ENCODE results near the gene TBL3.
"Not testable (repeated sequence)": the region's sequence is repeated elsewhere in the genome, so short reads cannot be mapped to it uniquely, and the experiment has no call there.

Gene TBL3

GRCh38 chr16:2008009-2008526 is 36.2 kb downstream of the TBL3 start:
- H3K4me3 ChIP-seq (ENCODE audit: control insufficient read depth, low read depth, low read length) = peak overlapping the region; percentile 63
- no peak for TF ChIP-seq CTCF (conservative IDR thresholded peaks at IDR 0.05; ENCODE audit: control insufficient read depth, insufficient read depth, low read depth, low read length)
- DNase-seq (ENCODE audit: low read depth) = peak; percentile 89

GRCh38 chr16:2008631-2009163 is 36.8 kb downstream of the TBL3 start:
- peak overlapping the region; percentile 63 for H3K4me3 ChIP-seq (ENCODE audit: control insufficient read depth, low read depth, low read length)
- peak; percentile 55 for DNase-seq (ENCODE audit: low read depth)
- no peak for TF ChIP-seq CTCF (conservative IDR thresholded peaks at IDR 0.05; ENCODE audit: control insufficient read depth, insufficient read depth, low read depth, low read length)

GRCh38 chr16:2009164-2009711 is 37.4 kb downstream of the TBL3 start:
- no peak for DNase-seq (ENCODE audit: low read depth)
- TF ChIP-seq CTCF (conservative IDR thresholded peaks at IDR 0.05; ENCODE audit: control insufficient read depth, insufficient read depth, low read depth, low read length) = no peak
- peak overlapping the region; percentile 63 for H3K4me3 ChIP-seq (ENCODE audit: control insufficient read depth, low read depth, low read length)

- TF ChIP-seq CTCF (conservative IDR thresholded peaks at IDR 0.05; ENCODE audit: control insufficient read depth, insufficient read depth, low read depth, low read length) = no peak
- peak within 1 kb of the TSS; percentile 81 for H3K4me3 ChIP-seq (ENCODE audit: control insufficient read depth, low read depth, low read length)
- DNase-seq (ENCODE audit: low read depth) = peak; percentile 77
Observed at GRCh38 chr16:2009791-2010510, 38.1 kb downstream of the TBL3 start, which contains the start of gene ZNF598. TSS of gene ZNF598 (minus strand) at chr16:2009821.

GRCh38 chr16:2011726-2012125 is 39.9 kb downstream of the TBL3 start:
- DNase-seq (ENCODE audit: low read depth); H3K4me3 ChIP-seq (ENCODE audit: control insufficient read depth, low read depth, low read length): not testable (repeated sequence)

- TF ChIP-seq CTCF (conservative IDR thresholded peaks at IDR 0.05; ENCODE audit: control insufficient read depth, insufficient read depth, low read depth, low read length) = no peak
- H3K4me3 ChIP-seq (ENCODE audit: control insufficient read depth, low read depth, low read length) = no peak overlapping the region
- DNase-seq (ENCODE audit: low read depth) = no peak
Observed at GRCh38 chr16:2013527-2013926, 41.7 kb downstream of the TBL3 start.
